Measurements from ENCODE around the gene TTYH2. TPM values are rescaled to one million over a fixed set of nuclear protein-coding genes. Genes with fewer than 3 reads are reported as not detected.

Gene TTYH2
- total RNA-seq, 2 experiments from 2014 or later, result 3.1 to 3.8 TPM

DNA sequence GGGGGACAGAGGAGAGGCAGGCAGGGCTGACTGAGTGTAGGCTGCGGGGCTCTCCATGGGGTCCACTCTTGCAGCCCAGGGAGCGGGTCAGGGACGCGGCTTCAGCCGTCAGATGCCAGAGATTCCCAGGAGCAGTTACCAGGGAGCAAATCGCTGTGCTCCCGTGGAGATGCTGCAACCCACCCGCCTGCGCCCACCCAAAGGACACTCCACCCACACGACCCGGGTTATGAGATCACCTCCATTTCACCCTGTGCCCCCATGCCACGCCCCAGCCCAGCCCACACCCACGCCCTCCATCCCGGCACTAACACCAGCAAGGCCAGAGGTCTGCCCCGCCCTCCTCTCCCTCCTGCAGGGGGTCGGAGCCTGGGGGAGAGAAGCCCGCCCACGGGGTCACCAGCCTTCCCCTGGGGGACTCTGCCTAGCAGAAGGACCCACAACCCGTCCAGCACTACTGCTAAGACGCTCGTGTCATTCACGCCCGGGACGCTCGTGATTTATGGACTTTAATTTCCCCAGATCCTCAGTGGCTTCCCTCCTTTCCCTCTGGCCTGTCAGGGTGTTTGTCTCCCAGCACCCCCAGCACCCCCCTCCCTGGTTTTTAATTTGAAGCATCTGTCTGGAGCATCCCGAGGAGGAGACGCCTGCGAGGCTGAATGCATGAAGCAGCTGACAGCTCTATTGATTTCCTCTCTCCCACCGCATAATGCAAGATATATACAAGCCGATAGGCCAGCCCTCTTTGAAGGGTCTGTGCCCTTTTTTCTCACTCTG is 16.6 kb upstream of the TTYH2 start:
- no peaks in the 10 kb centered on the region for H4K20me1 ChIP-seq (ENCODE audit: insufficient read depth, low read length)

DNA sequence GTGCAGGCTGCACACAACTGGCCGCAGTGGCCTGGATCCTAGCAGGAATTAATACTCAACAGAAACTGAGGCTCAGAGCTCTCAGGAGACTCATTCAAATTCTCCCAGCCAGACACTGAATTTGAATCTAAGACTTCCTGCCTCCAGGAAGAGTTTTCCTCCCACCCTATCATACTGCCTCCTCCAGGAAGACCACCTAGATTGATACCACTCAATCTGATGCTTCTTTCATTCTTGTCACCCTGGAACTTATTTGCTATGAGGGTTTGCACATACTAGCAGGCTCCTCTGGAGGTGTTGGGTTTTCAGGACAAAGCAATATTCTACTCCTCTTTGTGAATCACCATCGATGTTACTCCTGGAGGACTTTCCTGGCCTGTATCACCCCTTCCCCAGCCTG is 15.6 kb upstream of the TTYH2 start:
- H3K4me1 ChIP-seq (ENCODE audit: insufficient read depth, low read length, poor library complexity, severe bottlenecking), result peaks cover 17% of the 10 kb centered on the region
- H3K9me3 ChIP-seq (ENCODE audit: low read length), result no peaks in the 10 kb centered on the region
- intact Hi-C loops (cut with micrococcal nuclease; ENCODE audit: unreplicated experiment), result no loop called here
- H3K9me2 ChIP-seq (ENCODE audit: insufficient read depth, low read length), result no peaks in the 10 kb centered on the region
- TF ChIP-seq, protein P1, sequence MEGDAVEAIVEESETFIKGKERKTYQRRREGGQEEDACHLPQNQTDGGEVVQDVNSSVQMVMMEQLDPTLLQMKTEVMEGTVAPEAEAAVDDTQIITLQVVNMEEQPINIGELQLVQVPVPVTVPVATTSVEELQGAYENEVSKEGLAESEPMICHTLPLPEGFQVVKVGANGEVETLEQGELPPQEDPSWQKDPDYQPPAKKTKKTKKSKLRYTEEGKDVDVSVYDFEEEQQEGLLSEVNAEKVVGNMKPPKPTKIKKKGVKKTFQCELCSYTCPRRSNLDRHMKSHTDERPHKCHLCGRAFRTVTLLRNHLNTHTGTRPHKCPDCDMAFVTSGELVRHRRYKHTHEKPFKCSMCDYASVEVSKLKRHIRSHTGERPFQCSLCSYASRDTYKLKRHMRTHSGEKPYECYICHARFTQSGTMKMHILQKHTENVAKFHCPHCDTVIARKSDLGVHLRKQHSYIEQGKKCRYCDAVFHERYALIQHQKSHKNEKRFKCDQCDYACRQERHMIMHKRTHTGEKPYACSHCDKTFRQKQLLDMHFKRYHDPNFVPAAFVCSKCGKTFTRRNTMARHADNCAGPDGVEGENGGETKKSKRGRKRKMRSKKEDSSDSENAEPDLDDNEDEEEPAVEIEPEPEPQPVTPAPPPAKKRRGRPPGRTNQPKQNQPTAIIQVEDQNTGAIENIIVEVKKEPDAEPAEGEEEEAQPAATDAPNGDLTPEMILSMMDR (conservative IDR thresholded peaks at IDR 0.05; ENCODE audit: low read length), result no peak
- no peak for TF ChIP-seq EZH2phosphoT487 (IDR thresholded peaks at IDR 0.05; ENCODE audit: borderline replicate concordance, low read depth, low read length)
- BruUV-seq (replicated peaks), result no TSS peak
- no peak overlapping the region for H3K4me3 ChIP-seq (ENCODE audit: low read depth, low read length, poor library complexity, severe bottlenecking)
- H4K20me1 ChIP-seq (ENCODE audit: insufficient read depth, low read length), result no peaks in the 10 kb centered on the region
- CTCF ChIA-PET (ENCODE audit: unreplicated experiment), result no interaction called here
- POLR2A ChIA-PET, result no interaction called here
- DNase-seq (ENCODE audit: low spot score), result no peak
- H2AFZ ChIP-seq (ENCODE audit: low read length), result no peak overlapping the region
- H3K27ac ChIP-seq (ENCODE audit: low read depth, low read length, poor library complexity, severe bottlenecking), result no peak overlapping the region
- H3K36me3 ChIP-seq (ENCODE audit: insufficient read depth, low read length), result no peaks in the 10 kb centered on the region
- H3K79me2 ChIP-seq (ENCODE audit: insufficient read depth, low read depth, low read length), result no peaks in the 10 kb centered on the region
- H3K4me2 ChIP-seq (ENCODE audit: low read length), result no peak overlapping the region

More for the DNA sequence above, 16.6 kb upstream of the TTYH2 start:
- intact Hi-C loops (cut with micrococcal nuclease; ENCODE audit: unreplicated experiment), result no loop called here
- no peak for DNase-seq (ENCODE audit: low spot score)
- H3K79me2 ChIP-seq (ENCODE audit: insufficient read depth, low read depth, low read length), result no peaks in the 10 kb centered on the region
- peaks cover 17% of the 10 kb centered on the region for H3K4me1 ChIP-seq (ENCODE audit: insufficient read depth, low read length, poor library complexity, severe bottlenecking)
- BruUV-seq (replicated peaks), result no TSS peak
- H3K36me3 ChIP-seq (ENCODE audit: insufficient read depth, low read length), result no peaks in the 10 kb centered on the region
- H3K27ac ChIP-seq (ENCODE audit: low read depth, low read length, poor library complexity, severe bottlenecking), result no peak overlapping the region
- H3K4me2 ChIP-seq (ENCODE audit: low read length), result no peak overlapping the region
- H2AFZ ChIP-seq (ENCODE audit: low read length), result no peak overlapping the region
- H3K9me3 ChIP-seq (ENCODE audit: low read length), result no peaks in the 10 kb centered on the region
- no peak overlapping the region for H3K4me3 ChIP-seq (ENCODE audit: low read depth, low read length, poor library complexity, severe bottlenecking)
- ChIA-PET POLR2A (no interaction called here), CTCF (ENCODE audit: unreplicated experiment) (no interaction called here)
- TF ChIP-seq EZH2phosphoT487 (IDR thresholded peaks at IDR 0.05; ENCODE audit: borderline replicate concordance, low read depth, low read length), result no peak
- TF ChIP-seq, protein P1 (conservative IDR thresholded peaks at IDR 0.05; ENCODE audit: low read length), result no peak
- no peaks in the 10 kb centered on the region for H3K9me2 ChIP-seq (ENCODE audit: insufficient read depth, low read length)

- H3K9me3 ChIP-seq (ENCODE audit: low read length), result no peaks in the 10 kb centered on the region
- CTCF ChIA-PET (ENCODE audit: unreplicated experiment), result no interaction called here
- no peak for DNase-seq (ENCODE audit: low spot score)
- H3K4me1 ChIP-seq (ENCODE audit: insufficient read depth, low read length, poor library complexity, severe bottlenecking), result peaks cover 10% of the 10 kb centered on the region
- H2AFZ ChIP-seq (ENCODE audit: low read length), result no peak overlapping the region
- TF ChIP-seq, protein P1 (conservative IDR thresholded peaks at IDR 0.05; ENCODE audit: low read length), result no peak
- TF ChIP-seq EZH2phosphoT487 (IDR thresholded peaks at IDR 0.05; ENCODE audit: borderline replicate concordance, low read depth, low read length), result no peak
- H3K4me3 ChIP-seq (ENCODE audit: low read depth, low read length, poor library complexity, severe bottlenecking), result no peak overlapping the region
- intact Hi-C loops (cut with micrococcal nuclease; ENCODE audit: unreplicated experiment), result loop anchor here (1.0 kb wide), 1 partner anchor 108 kb away; no protein-coding TSS in a partner anchor
- H3K36me3 ChIP-seq (ENCODE audit: insufficient read depth, low read length), result peaks cover 1% of the 10 kb centered on the region
- no peaks in the 10 kb centered on the region for H4K20me1 ChIP-seq (ENCODE audit: insufficient read depth, low read length)
- no peak overlapping the region for H3K27ac ChIP-seq (ENCODE audit: low read depth, low read length, poor library complexity, severe bottlenecking)
- H3K9me2 ChIP-seq (ENCODE audit: insufficient read depth, low read length), result no peaks in the 10 kb centered on the region
- no peak overlapping the region for H3K4me2 ChIP-seq (ENCODE audit: low read length)
- POLR2A ChIA-PET, result no interaction called here
- peaks cover 3% of the 10 kb centered on the region for H3K79me2 ChIP-seq (ENCODE audit: insufficient read depth, low read depth, low read length)
- no TSS peak for BruUV-seq (replicated peaks)
These were observed 14.7 kb upstream of the TTYH2 start for GRCh38 chr17:74198694-74199093.
